ENCODE measurements around the gene LRRC8C.

LRRC8C gene

DNA sequence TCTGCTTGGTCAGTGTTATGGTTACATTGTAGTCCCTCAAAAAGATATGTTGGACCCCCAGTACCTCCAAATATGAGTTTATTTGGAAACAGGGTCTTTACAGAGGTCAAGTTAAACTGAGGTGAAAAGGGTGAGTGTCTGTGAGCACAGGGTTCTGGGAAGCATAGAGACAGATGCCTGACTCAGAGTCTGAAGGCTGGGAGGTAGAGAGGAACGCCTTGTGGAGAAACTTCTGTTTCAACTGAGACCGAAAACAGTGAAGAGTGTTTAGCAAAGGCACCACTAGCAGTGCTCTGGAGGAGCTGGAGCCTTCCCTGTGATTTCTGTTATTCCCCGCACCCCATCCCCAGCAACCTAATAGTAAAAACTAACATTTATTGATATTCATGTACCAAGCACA is 122.7 kb downstream of the LRRC8C start:
- no peaks in the 10 kb centered on the region for H3F3A ChIP-seq (ENCODE audit: control insufficient read depth, insufficient read depth)
- H3K27ac ChIP-seq (ENCODE audit: low read depth, low read length): no peak overlapping the region
- no peaks in the 10 kb centered on the region for H3K9me3 ChIP-seq (ENCODE audit: control insufficient read depth, insufficient read depth, low read length)
- no peak overlapping the region for H3K4me2 ChIP-seq (ENCODE audit: low read length)
- H4K20me1 ChIP-seq (ENCODE audit: control insufficient read depth, insufficient read depth, low read depth, low read length): no peaks in the 10 kb centered on the region
- H3K36me3 ChIP-seq (ENCODE audit: control insufficient read depth, low read length): no peaks in the 10 kb centered on the region
- no peaks in the 10 kb centered on the region for H3K79me2 ChIP-seq (ENCODE audit: control insufficient read depth, low read length)
- H3K4me1 ChIP-seq (ENCODE audit: control insufficient read depth, low read length): peaks cover 12% of the 10 kb centered on the region
- TF ChIP-seq CTCF (IDR thresholded peaks at IDR 0.05; ENCODE audit: low read depth, low read length, poor library complexity, severe bottlenecking) (no peak), EZH2phosphoT487 (IDR thresholded peaks at IDR 0.05; ENCODE audit: borderline replicate concordance, low read length) (no peak)
- peaks cover 5% of the 10 kb centered on the region; the same call in 1 of the 2 replicates for H3K27me3 ChIP-seq (ENCODE audit: control insufficient read depth, low read length)
- H3K4me3 ChIP-seq (ENCODE audit: low read length): no peak overlapping the region
- no peaks in the 10 kb centered on the region for H3K9me2 ChIP-seq (replicated peaks; ENCODE audit: control insufficient read depth, low read length)

DNA sequence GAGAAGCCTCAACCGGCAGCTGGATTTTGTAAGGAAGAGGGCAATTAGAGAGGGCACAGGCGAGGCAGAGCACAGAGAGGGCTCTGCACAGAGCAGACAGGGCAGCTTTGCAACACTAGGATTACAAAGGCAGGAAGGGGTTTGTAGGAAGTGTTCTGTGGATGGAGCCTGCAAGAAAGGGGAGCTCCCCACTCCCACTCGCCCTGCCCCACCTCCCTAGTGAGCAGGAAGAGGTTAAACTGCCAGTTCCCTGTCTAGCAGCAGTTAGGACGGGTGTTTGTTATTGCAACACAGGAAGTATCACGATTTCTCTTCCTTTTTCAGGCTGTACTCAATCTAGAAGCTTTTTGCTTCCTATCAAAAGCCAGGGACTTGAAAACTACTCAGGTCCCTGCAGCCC is 124.6 kb downstream of the LRRC8C start:
- H3K9me3 ChIP-seq (ENCODE audit: control insufficient read depth, insufficient read depth, low read length): no peaks in the 10 kb centered on the region
- H3K4me1 ChIP-seq (ENCODE audit: control insufficient read depth, low read length): peaks cover 16% of the 10 kb centered on the region
- H3K27me3 ChIP-seq (ENCODE audit: control insufficient read depth, low read length): peaks cover 13% of the 10 kb centered on the region
- H3K79me2 ChIP-seq (ENCODE audit: control insufficient read depth, low read length): no peaks in the 10 kb centered on the region
- no peaks in the 10 kb centered on the region for H3K36me3 ChIP-seq (ENCODE audit: control insufficient read depth, low read length)
- peak overlapping the region; percentile 59 for H3K4me2 ChIP-seq (ENCODE audit: low read length)
- no peaks in the 10 kb centered on the region for H3F3A ChIP-seq (ENCODE audit: control insufficient read depth, insufficient read depth)
- H3K9me2 ChIP-seq (replicated peaks; ENCODE audit: control insufficient read depth, low read length): no peaks in the 10 kb centered on the region
- H3K4me3 ChIP-seq (ENCODE audit: low read length): peak overlapping the region; percentile 50
- no peak overlapping the region for H3K27ac ChIP-seq (ENCODE audit: low read depth, low read length)
- H4K20me1 ChIP-seq (ENCODE audit: control insufficient read depth, insufficient read depth, low read depth, low read length): no peaks in the 10 kb centered on the region
- TF ChIP-seq CTCF (IDR thresholded peaks at IDR 0.05; ENCODE audit: low read depth, low read length, poor library complexity, severe bottlenecking) (no peak), EZH2phosphoT487 (IDR thresholded peaks at IDR 0.05; ENCODE audit: borderline replicate concordance, low read length) (no peak)

- no peaks in the 10 kb centered on the region for H3K9me3 ChIP-seq (ENCODE audit: control insufficient read depth, insufficient read depth, low read length)
- no peaks in the 10 kb centered on the region for H3K79me2 ChIP-seq (ENCODE audit: control insufficient read depth, low read length)
- peaks cover 18% of the 10 kb centered on the region for H3K27me3 ChIP-seq (ENCODE audit: control insufficient read depth, low read length)
- H3K36me3 ChIP-seq (ENCODE audit: control insufficient read depth, low read length): no peaks in the 10 kb centered on the region
- TF ChIP-seq CTCF (IDR thresholded peaks at IDR 0.05; ENCODE audit: low read depth, low read length, poor library complexity, severe bottlenecking) (no peak), EZH2phosphoT487 (IDR thresholded peaks at IDR 0.05; ENCODE audit: borderline replicate concordance, low read length) (no peak)
- no peak overlapping the region for H3K27ac ChIP-seq (ENCODE audit: low read depth, low read length)
- H3K4me2 ChIP-seq (ENCODE audit: low read length): peak overlapping the region; percentile 59
- H3K4me1 ChIP-seq (ENCODE audit: control insufficient read depth, low read length): peaks cover 21% of the 10 kb centered on the region
- no peaks in the 10 kb centered on the region for H4K20me1 ChIP-seq (ENCODE audit: control insufficient read depth, insufficient read depth, low read depth, low read length)
- no peaks in the 10 kb centered on the region for H3K9me2 ChIP-seq (replicated peaks; ENCODE audit: control insufficient read depth, low read length)
- H3K4me3 ChIP-seq (ENCODE audit: low read length): peak overlapping the region; percentile 50
- no peaks in the 10 kb centered on the region for H3F3A ChIP-seq (ENCODE audit: control insufficient read depth, insufficient read depth)
Measured at GRCh38 chr1:89758156-89758555, 125.2 kb downstream of the LRRC8C start.

GRCh38 chr1:89759036-89759435 is 126.1 kb downstream of the LRRC8C start:
- Histone ChIP-seq H3K4me3 (ENCODE audit: low read length) (no peak overlapping the region), H3K4me1 (ENCODE audit: control insufficient read depth, low read length) (peaks cover 25% of the 10 kb centered on the region), H3K36me3 (ENCODE audit: control insufficient read depth, low read length) (no peaks in the 10 kb centered on the region), H3F3A (ENCODE audit: control insufficient read depth, insufficient read depth) (no peaks in the 10 kb centered on the region), H3K27ac (ENCODE audit: low read depth, low read length) (no peak overlapping the region), H3K27me3 (ENCODE audit: control insufficient read depth, low read length) (peaks cover 24% of the 10 kb centered on the region), H3K9me2 (replicated peaks; ENCODE audit: control insufficient read depth, low read length) (no peaks in the 10 kb centered on the region), H3K9me3 (ENCODE audit: control insufficient read depth, insufficient read depth, low read length) (no peaks in the 10 kb centered on the region), H3K79me2 (ENCODE audit: control insufficient read depth, low read length) (no peaks in the 10 kb centered on the region), H4K20me1 (ENCODE audit: control insufficient read depth, insufficient read depth, low read depth, low read length) (no peaks in the 10 kb centered on the region), H3K4me2 (ENCODE audit: low read length) (no peak overlapping the region)
- TF ChIP-seq CTCF (IDR thresholded peaks at IDR 0.05; ENCODE audit: low read depth, low read length, poor library complexity, severe bottlenecking): no peak
- no peak for TF ChIP-seq EZH2phosphoT487 (IDR thresholded peaks at IDR 0.05; ENCODE audit: borderline replicate concordance, low read length)

Data from DOHH2 (cell line).